OCI-LY7 (cell line): ENCODE results near the gene TRAPPC3L.

ENCODE experiments used
- EZH2phosphoT487 ChIP-seq: fragments of 200-600 bp; sonication (generic); IDR thresholded peaks from 2 replicates; pipeline ENCODE4 v1.6.1; 2018; ENCODE audit warnings: low read depth, borderline replicate concordance, mild to moderate bottlenecking, mixed run types, antibody characterized with exemption, low read length, moderate library complexity, mixed read lengths
- TF ChIP-seq, protein P1 (sequence below): fragments of 200-600 bp; sonication (generic); conservative IDR thresholded peaks from 2 replicates; pipeline ENCODE4 v1.5.1; 2014; ENCODE audit warnings: mild to moderate bottlenecking, antibody characterized with exemption, low read length, moderate library complexity, mixed read lengths

DNA sequence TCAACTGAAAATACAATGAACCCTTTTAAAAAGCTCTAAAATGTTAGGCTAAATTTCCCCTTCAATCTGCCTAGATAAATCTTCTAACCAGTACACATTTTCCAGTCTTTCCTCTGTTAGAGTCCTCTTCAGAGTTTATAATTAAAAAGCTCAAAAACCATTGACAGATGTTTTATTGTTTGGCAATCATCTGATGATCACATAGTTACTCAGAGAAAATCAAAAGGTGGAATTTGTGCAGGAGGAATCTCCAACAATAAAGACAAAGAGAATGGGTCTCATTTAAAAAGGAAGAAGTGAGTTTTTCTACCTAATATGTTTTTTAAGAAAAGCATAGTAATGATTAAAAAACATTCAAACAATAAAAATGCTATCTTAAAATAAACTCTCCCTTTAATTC lies 3.1 kb downstream of the TRAPPC3L start:
- TF ChIP-seq, protein P1, sequence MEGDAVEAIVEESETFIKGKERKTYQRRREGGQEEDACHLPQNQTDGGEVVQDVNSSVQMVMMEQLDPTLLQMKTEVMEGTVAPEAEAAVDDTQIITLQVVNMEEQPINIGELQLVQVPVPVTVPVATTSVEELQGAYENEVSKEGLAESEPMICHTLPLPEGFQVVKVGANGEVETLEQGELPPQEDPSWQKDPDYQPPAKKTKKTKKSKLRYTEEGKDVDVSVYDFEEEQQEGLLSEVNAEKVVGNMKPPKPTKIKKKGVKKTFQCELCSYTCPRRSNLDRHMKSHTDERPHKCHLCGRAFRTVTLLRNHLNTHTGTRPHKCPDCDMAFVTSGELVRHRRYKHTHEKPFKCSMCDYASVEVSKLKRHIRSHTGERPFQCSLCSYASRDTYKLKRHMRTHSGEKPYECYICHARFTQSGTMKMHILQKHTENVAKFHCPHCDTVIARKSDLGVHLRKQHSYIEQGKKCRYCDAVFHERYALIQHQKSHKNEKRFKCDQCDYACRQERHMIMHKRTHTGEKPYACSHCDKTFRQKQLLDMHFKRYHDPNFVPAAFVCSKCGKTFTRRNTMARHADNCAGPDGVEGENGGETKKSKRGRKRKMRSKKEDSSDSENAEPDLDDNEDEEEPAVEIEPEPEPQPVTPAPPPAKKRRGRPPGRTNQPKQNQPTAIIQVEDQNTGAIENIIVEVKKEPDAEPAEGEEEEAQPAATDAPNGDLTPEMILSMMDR = no peak
- TF ChIP-seq EZH2phosphoT487 = no peak
